NCI-H2196 treated with DMSO at 0.1 percent for 48 hours (cell line): ENCODE results near the gene RWDD1.

ENCODE experiments used
- DNase-seq: peaks from one replicate; lab custom pipeline; 2025; ENCODE audit not compliant: unreplicated experiment; lab: John Stamatoyannopoulos, UW

Gene RWDD1, protein sequence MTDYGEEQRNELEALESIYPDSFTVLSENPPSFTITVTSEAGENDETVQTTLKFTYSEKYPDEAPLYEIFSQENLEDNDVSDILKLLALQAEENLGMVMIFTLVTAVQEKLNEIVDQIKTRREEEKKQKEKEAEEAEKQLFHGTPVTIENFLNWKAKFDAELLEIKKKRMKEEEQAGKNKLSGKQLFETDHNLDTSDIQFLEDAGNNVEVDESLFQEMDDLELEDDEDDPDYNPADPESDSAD

DNA sequence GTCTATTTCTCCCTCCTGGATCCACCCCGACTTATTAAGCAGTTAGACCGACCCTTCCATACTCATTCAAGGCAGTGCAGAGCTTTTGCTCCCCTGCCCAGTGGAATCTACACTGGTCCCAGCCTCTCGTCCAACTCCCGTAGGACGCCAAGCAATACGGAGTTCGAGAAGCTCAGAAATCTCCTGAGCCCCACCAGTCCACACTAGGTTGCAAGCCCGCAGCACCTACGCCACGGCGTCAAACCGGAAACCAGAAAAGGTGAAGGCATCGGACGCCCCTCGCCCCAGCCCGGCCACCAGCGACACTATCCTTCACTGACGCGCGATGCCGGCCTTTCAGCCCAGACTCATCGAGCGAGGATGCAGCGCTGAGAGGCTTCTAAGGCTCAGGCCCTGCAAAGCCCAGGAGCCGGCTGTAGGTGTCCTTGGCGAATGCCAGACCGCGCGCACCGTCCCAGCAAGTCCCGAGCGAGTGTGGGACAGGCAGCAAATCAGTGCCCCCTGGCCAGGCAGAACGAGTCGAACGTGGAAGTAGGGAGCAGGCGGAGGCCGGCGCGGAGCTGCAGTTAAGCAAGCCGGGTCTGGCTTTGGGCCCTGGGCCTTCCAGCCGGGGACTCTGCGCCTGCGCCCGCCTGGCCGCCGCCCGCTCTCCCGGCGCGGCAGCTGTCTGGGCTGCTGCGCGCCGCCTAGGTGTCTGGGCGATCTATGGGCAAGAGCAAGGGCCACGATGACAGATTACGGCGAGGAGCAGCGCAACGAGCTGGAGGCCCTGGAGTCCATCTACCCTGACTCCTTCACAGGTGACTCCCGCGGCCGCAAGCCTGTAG is at the start of gene RWDD1:
Gene RWDD1 (plus strand): TSS at position 649 of the 827 bp plus-strand sequence. CDS start 79 bp downstream, at position 728.
- DNase-seq: peak; percentile 98

- no peak for DNase-seq
These were observed 48.4 kb upstream of the RWDD1 start for GRCh38 chr6:116522896-116523295.

- DNase-seq: no peak
These were observed 47.1 kb upstream of the RWDD1 start for GRCh38 chr6:116524236-116524635.

DNA sequence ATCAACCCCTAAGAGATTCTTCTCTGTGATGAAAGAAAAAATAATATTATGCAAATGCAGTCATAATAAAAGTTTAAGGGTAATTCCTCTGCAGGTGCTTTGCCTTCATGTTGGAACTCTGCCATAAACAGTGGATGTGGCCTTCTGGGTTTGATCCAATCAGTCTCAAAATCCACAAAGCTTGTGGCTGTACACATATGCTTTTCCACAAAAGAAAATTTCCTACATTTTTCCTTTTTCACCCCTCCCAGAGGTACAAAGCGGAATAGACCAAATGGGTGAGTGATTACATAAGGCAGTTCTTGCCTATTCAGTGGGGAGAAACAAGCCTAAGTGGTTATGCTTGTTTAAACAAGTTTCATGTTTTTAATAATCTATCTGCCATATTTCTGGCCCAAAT is 43.2 kb upstream of the RWDD1 start:
- no peak for DNase-seq

GRCh38 chr6:116528780-116529179 is 42.5 kb upstream of the RWDD1 start:
- no peak for DNase-seq

DNA sequence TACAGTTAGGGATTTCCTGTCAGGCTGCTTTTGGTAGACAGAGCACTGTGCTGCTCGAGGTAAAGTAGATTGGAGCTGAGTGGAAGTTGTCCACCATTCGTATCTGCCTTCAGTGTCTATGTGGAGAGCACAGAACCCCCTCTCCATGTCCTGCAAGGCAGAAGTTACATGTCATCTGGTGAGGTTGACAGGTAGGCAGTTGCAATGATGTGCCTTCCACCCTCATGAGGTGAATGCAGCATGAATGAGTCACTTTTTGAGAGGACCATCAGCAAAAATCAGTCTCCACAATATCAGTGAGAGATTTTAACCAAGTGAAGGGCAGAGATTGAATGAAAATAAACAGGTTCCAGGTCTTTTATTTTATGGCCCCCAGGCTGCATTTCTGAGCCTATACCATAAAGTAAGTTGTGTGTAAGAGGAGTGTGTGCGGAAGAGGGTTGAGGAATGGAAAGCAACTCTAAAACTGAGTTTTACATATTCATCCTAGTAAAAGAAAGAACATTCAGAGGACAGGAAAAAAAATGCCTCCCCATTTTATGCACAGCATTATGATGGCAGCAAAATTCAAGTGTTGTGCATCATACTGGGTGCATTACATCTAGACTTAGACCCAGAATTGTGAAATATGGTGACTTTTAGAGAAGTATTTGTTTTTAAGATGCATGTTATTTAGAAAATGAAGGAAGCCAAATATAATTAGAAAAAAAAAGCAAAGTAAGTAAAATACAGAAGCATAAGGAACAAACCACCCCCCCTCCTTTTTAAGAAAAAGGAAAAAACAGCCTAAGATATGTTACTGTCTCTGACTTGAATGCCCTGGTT is 41.6 kb upstream of the RWDD1 start:
- DNase-seq: no peak

DNA sequence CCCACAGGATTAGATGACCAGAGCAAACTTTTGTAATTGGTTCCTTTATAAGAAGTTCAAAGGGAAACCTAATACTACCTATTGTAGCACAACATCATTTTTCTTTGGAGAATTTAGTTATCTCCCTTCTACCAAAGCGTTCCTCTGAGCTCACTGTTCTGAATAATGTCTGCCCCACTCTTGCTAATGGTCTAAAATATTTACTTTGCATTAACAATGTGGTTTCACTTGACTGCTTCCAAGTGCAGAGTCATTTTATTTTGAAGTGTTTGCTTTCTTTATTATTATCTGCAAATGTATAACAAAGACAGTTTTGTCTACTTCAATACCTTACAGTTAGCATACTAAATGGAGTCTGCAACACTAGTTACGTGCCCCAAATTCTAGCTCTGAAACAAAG is 40.9 kb upstream of the RWDD1 start:
- DNase-seq: peak; percentile 42

DNA sequence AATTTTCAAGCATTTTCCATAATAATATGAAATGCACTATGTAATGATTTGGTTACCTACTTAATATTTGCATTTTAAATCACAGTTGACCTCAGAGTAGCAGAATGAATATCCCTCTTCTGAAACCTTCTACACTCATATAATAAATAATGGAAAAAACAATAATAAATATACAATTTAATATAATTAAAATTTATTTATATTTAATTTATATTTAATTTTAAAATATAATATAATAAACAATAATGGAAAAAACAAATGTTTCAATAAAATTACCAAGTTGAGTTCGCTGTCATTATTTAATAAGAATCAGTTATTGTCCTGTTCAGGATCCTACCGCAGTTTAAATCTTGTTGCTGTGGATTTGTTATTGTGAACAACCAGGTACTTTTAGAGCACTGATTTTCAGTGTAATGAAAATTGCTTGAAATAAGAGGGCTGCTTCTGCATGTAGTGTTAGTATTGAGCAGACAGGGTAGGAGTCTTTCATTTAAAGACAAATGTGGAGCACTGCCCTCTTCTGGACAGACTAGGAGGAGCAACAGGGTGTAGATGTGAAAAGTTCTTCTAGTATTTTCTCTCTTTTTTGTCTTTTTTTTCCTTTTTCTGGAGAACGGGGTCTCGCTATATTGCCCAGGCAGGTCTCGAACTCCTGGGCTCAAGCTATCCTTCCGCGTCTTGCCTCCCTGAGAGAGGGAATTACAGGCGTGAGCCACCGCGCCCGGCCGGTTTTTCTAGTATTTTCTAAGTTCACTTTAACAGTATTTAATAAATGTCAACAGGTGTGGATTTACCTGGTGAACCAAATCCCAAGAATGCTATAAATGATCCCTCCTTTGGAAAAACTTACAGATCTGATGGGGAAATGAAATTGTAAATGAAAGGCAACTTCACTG is 39.4 kb upstream of the RWDD1 start:
- peak; percentile 14 for DNase-seq

- DNase-seq: no peak
These were observed 37.9 kb upstream of the RWDD1 start for GRCh38 chr6:116533233-116533957.

DNA sequence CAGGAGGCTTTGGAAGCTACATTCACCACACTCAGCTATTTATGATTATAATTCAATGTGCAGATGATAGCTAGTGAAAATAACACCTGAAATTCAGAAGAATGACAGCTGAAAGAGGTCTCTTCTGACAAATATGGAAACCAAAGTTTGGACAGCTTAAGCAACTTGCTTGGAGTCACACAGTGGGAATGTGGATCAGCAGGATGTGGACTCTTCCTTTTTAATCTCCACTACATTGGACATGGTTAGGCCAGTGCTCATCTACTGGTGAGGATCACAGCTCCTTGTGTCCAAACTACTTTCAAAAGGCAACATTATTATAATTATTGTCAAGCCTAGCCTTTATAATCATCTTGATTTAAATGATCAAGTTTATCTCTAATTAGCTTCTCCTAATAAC is 36.2 kb upstream of the RWDD1 start:
- DNase-seq: no peak

DNA sequence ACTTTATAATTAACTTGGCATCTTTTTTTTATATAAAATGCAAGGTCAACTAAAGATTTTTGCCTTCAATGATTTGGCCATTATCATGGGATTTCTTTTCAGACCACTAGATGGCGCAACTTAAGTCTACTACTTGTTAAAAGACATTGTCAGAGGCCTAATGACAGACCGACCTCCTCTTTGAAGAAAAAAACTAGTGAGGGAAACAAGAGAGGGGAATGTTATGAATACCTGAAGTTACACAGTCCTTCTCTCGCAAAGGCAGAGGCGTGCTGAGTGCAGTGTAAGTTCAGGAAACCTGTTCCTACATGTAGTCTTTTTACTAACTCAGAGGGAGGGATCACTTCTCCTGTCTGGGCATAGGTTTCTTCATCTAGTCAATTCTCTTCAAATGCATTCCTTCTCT is 35.1 kb upstream of the RWDD1 start:
- DNase-seq: peak; percentile 24

DNA sequence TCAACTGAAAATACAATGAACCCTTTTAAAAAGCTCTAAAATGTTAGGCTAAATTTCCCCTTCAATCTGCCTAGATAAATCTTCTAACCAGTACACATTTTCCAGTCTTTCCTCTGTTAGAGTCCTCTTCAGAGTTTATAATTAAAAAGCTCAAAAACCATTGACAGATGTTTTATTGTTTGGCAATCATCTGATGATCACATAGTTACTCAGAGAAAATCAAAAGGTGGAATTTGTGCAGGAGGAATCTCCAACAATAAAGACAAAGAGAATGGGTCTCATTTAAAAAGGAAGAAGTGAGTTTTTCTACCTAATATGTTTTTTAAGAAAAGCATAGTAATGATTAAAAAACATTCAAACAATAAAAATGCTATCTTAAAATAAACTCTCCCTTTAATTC is 28.9 kb upstream of the RWDD1 start:
- no peak for DNase-seq

DNA sequence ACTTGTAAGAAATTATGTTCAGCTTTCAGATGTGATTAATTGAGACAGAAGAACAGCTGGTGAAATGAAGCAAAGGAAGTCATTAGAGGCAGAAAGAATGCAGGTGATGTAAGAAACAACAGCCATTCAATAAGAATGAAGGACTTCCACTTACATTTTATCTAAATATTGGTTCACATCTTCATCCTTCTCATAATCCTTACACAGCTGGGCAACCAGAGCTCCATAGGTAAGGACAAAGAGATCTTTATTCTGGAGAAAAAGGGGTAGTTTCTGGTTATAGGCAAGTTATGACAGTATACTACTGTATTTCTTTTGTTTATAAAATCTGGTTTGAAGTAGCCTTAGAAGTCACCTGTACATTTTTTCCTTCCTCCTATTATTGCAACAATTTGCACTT is 28.2 kb upstream of the RWDD1 start:
- DNase-seq: no peak

- no peak for DNase-seq
These were observed 25.7 kb upstream of the RWDD1 start, which contains the start of gene TRAPPC3L for GRCh38 chr6:116545651-116546050. Gene TRAPPC3L, minus strand, starts transcription at chr6:116545684. Its CDS starts 170 bp downstream, at chr6:116545514.

DNA sequence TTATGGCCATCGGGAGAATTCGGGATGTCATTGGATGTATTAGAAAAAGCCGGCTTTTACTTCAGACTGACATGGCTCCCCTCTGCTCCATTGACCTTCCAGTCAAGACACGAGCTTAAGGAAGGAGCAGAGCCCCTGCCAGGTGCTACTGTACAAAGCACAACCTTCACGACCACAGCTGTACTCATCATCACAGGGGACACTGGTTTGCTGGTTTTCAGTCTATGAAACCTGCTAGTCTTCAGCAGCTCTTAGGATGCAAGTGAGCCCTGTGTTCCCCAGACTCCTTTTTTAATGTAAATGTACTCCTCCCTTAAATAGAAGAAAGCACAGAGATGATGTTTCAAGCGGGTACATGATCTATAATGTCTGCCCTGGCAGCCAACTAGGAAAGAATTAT is 23.9 kb upstream of the RWDD1 start:
- DNase-seq: no peak

DNA sequence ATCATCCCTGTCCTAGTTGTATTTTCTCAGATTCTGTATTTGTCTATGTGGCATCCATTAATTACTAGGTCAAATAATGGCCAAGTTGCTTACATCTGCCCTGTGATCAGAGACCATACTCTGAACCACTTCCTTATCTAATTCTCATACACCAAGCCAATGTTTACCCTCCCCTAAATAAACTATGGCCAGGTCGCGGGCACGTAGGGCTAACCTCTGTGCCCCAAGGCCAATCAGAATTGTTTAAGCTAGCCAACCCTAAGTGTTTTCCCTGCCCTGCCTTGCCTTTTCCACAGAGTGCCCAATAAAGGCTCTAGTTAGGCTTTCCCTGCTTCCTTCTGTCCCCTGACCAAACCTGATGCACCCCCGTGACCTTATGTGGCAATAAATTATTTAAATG is 20.5 kb upstream of the RWDD1 start:
- no peak for DNase-seq

GRCh38 chr6:116553451-116553850 is 17.9 kb upstream of the RWDD1 start, which contains the start of gene CALHM4:
Gene CALHM4, plus strand, starts transcription at chr6:116553751. Its CDS starts 43 bp downstream, at chr6:116553794.
- DNase-seq: no peak

DNA sequence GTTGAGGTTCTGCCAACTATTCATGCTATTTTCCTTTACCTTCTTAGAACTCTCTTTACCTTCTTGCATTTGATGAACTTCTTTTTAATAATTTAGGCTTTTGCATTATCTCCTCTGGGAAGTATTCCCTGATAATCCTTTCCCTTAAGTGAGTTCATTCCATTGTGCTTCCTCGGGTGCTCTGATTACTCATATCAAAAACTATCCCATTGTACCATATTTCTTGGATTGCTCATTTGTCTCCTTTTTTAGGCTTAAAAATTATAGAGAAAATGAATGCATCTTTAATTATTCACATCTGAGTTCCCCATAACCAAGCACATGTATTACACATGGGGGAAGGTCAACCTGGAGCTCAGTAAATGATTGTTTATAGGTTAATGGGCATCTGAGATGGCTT is 15.2 kb upstream of the RWDD1 start:
- DNase-seq: no peak

DNA sequence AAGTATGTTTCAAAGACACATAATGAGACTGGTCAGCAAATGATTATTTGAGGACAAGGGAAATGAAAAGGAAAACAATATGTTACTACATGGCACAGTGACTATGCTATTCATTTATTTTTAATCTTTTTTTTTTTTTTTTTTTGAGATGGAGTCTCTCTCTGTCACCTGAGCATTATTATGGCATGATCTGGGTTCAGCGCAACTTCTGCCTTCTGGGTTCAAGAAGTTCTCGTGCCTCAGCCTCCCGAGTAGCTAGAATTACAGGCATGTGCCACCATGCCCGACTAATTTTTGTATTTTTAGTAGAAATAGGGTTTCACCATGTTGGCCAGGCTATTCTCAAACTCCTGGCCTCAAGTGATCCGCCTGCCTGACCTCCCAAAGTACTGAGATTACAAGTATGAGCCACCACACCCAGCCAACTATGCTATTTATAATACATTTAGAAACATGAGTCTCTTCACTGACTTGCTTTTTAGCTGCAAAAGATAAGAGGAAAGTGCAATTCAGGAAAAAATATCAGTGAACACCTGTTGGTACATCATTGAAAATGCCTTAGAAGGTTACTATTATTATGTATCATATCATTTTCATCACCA is 14.4 kb upstream of the RWDD1 start:
- DNase-seq: no peak
